ENCODE data around the gene NXF3. TPM values are rescaled to one million over a fixed set of nuclear protein-coding genes. Genes with fewer than 3 reads are reported as not detected.

NXF3 gene
- total RNA-seq, 1 experiment from 2014 or later, result not detected

DNA sequence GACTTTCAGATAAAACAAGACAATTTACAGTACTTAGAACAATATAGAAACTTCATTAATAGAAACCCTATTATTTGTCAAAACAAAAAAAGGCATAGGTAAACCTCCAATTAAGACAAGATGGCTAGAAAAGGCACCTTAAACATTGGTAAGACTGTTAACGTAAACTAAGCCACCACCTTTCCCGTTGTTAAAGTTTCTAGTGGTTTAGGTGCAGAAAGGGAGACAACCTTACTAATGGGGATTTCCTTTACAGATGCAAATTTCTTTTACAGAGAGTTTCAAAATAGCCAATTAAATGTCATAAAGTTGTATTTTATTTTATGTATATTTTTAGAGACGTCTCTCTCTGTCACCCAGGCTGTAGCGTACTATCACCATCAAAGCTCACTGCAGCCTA lies 7.5 kb upstream of the NXF3 start:
- Mint-ChIP-seq H3K9me3 (peaks cover 54 to 63% of the 10 kb centered on the region in 2 experiments), H3K4me3 (no peak overlapping the region), H3K36me3 (ENCODE audit: insufficient read depth in 1 of 3, low read depth in 3 of 3) (no peaks in the 10 kb centered on the region; a peak in 2 of 7 replicates), H3K27ac (no peak overlapping the region), H3K27me3 (ENCODE audit: low read depth) (peaks cover 2% of the 10 kb centered on the region; the same call in 1 of the 2 replicates), H3K4me1 (peaks cover 11 to 12% of the 10 kb centered on the region in 2 experiments)
- no peak overlapping the region for H2BK120ac ChIP-seq (ENCODE audit: low read depth, low read length, poor library complexity, severe bottlenecking)
- H3K23ac ChIP-seq (ENCODE audit: insufficient read length, low read depth, low read length), result no peak overlapping the region
- no peaks in the 10 kb centered on the region for H3K27me3 ChIP-seq (ENCODE audit: insufficient read depth, low read length)
- no peak for DNase-seq
- H3K56ac ChIP-seq (ENCODE audit: insufficient read length, low read depth, low read length), result no peak overlapping the region
- H3K79me2 ChIP-seq (ENCODE audit: insufficient read depth, low read length), result no peaks in the 10 kb centered on the region
- no peaks in the 10 kb centered on the region for H3K79me1 ChIP-seq (ENCODE audit: insufficient read depth, low read depth, low read length, poor library complexity, severe bottlenecking)
- H3K4me2 ChIP-seq (ENCODE audit: insufficient read depth, insufficient read length, low read length), result no peak overlapping the region
- no peak overlapping the region for H2AK5ac ChIP-seq (ENCODE audit: insufficient read length, low read length)
- H4K91ac ChIP-seq (ENCODE audit: insufficient read length, low read depth, low read length), result no peak overlapping the region
- no peak overlapping the region for H4K8ac ChIP-seq (replicated peaks; ENCODE audit: insufficient read length, low read depth, low read length)
- no peak overlapping the region for H2BK20ac ChIP-seq (ENCODE audit: low read depth, low read length, poor library complexity, severe bottlenecking)
- H2BK5ac ChIP-seq (ENCODE audit: insufficient read length, low read length), result no peak overlapping the region
- H3K18ac ChIP-seq (ENCODE audit: insufficient read length, low read depth, low read length), result no peak overlapping the region
- WGBS (ENCODE audit: extremely low coverage, insufficient read length, low lambda C conversion rate), result no CpG with 5 or more reads among the region's 4 CpGs
- H3K9ac ChIP-seq (ENCODE audit: extremely low read depth, insufficient read length, low read length), result no peak overlapping the region
- H2BK15ac ChIP-seq (ENCODE audit: low read depth, low read length), result no peak overlapping the region
- H4K5ac ChIP-seq (ENCODE audit: insufficient read length, low read depth, low read length), result no peak overlapping the region
- no peak overlapping the region for H3T11ph ChIP-seq (ENCODE audit: low read length)
- TF ChIP-seq, protein P1, sequence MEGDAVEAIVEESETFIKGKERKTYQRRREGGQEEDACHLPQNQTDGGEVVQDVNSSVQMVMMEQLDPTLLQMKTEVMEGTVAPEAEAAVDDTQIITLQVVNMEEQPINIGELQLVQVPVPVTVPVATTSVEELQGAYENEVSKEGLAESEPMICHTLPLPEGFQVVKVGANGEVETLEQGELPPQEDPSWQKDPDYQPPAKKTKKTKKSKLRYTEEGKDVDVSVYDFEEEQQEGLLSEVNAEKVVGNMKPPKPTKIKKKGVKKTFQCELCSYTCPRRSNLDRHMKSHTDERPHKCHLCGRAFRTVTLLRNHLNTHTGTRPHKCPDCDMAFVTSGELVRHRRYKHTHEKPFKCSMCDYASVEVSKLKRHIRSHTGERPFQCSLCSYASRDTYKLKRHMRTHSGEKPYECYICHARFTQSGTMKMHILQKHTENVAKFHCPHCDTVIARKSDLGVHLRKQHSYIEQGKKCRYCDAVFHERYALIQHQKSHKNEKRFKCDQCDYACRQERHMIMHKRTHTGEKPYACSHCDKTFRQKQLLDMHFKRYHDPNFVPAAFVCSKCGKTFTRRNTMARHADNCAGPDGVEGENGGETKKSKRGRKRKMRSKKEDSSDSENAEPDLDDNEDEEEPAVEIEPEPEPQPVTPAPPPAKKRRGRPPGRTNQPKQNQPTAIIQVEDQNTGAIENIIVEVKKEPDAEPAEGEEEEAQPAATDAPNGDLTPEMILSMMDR (conservative IDR thresholded peaks at IDR 0.05), result no peak
- H3K14ac ChIP-seq (ENCODE audit: insufficient read depth, low read length), result no peak overlapping the region
- H3K4ac ChIP-seq (ENCODE audit: low read depth, low read length), result no peak overlapping the region
- H3K23me2 ChIP-seq (ENCODE audit: insufficient read length, low read depth, low read length, poor library complexity, severe bottlenecking), result no peaks in the 10 kb centered on the region
- peaks cover 10% of the 10 kb centered on the region for H3K9me3 ChIP-seq (ENCODE audit: control insufficient read depth, low read depth, low read length)
- no peak overlapping the region for H3K27ac ChIP-seq (ENCODE audit: insufficient read length, low read depth, low read length)
- no peaks in the 10 kb centered on the region for H4K20me1 ChIP-seq (ENCODE audit: control insufficient read depth, insufficient read depth, insufficient read length)
- no peaks in the 10 kb centered on the region for H3K4me1 ChIP-seq (ENCODE audit: insufficient read depth, low read length)
- H2AFZ ChIP-seq (ENCODE audit: low read length), result no peak overlapping the region
- H2BK12ac ChIP-seq (ENCODE audit: insufficient read length, low read depth, low read length), result no peak overlapping the region
